A549 (cell line): ENCODE results near the gene PCYT1A. TPM values are rescaled to one million over a fixed set of nuclear protein-coding genes. Genes with fewer than 3 reads are reported as not detected.

ENCODE experiments used
- ATAC-seq, 2 experiments: fragments of 200-7000 bp in 1 of 2; fragments of >200 bp in 1 of 2; cut with Nextera tagmentation in 1 of 2; cut with Tn5 transposase in 1 of 2; 3 replicates each; pipeline versions ENCODE4 v1.8.0 to v1.9.1; 2018 to 2020; ENCODE audit warnings: mild to moderate bottlenecking in 1 of 2, moderate library complexity in 1 of 2
- CTCF ChIA-PET: fragments of 300-600 bp; sonication (Branson Sonifier 250); formaldehyde crosslinking; extraction: SDS; loops from one replicate; lab custom pipeline; 2021; ENCODE audit warnings: antibody characterized with exemption, inconsistent platforms; lab: Yijun Ruan, JAX
- POLR2A ChIA-PET: fragments of 350-600 bp; formaldehyde crosslinking; extraction: SDS; loops from one replicate; lab custom pipeline; 2021; ENCODE audit warnings: antibody characterized with exemption, inconsistent platforms; lab: Yijun Ruan, JAX
- DNase-seq, 2 experiments: peaks; one replicate each; pipeline versions ENCODE4 v3.0.0 to v3.0.0-alpha.2; 2011 to 2016; ENCODE audit warnings: low read depth in 1 of 2, low spot score in 1 of 2
- FAIRE-seq: peaks from 2 replicates; lab custom pipeline; 2011; peaks lifted over from hg19 to GRCh38; lab: Jason Lieb, UNC
- H3K27ac ChIP-seq, 2 experiments: fragments of >200 bp; sonication (Bioruptor Twin); formaldehyde crosslinking; 3 replicates each; pipeline ENCODE4 v1.5.1; 2016 to 2017
- H3K4me1 ChIP-seq: fragments of >200 bp; sonication (Bioruptor Twin); formaldehyde crosslinking; 3 replicates; pipeline ENCODE4 v1.6.1; 2016
- H3K4me2 ChIP-seq: fragments of >200 bp; sonication (Bioruptor Twin); formaldehyde crosslinking; 3 replicates; pipeline ENCODE4 v1.6.1; 2016
- H3K4me3 ChIP-seq: fragments of >200 bp; sonication (Bioruptor Twin); formaldehyde crosslinking; 3 replicates; pipeline ENCODE4 v1.5.1; 2016
- H3K9me3 ChIP-seq: fragments of >200 bp; sonication (Bioruptor Twin); formaldehyde crosslinking; 3 replicates; pipeline ENCODE4 v1.6.1; 2016
- ATOH8 ChIP-seq: fragments of 250-450 bp; sonication (Bioruptor Pico); IDR thresholded peaks from 2 replicates; pipeline ENCODE4 v1.5.0; 2020; ENCODE audit warnings: low read depth, mild to moderate bottlenecking, moderate library complexity
- CBX2 ChIP-seq: fragments of 200-600 bp; sonication (generic); IDR thresholded peaks from 2 replicates; pipeline ENCODE4 v1.6.1; 2016; ENCODE audit warnings: low read depth, mild to moderate bottlenecking, borderline replicate concordance
- CHD2 ChIP-seq: fragments of 150-350 bp; IDR thresholded peaks from 2 replicates; pipeline ENCODE4 v1.6.1; 2014; ENCODE audit warnings: low read length; ENCODE audit not compliant: partially characterized antibody
- CHD4 ChIP-seq: fragments of 200-600 bp; sonication (generic); IDR thresholded peaks from 2 replicates; pipeline ENCODE4 v1.6.1; 2016; ENCODE audit warnings: antibody characterized with exemption, mild to moderate bottlenecking, borderline replicate concordance
- E2F6 ChIP-seq: IDR thresholded peaks from 2 replicates; pipeline ENCODE4 v1.6.1; 2012; ENCODE audit warnings: low read depth, borderline replicate concordance
- EHF ChIP-seq: fragments of 250-450 bp; sonication (Bioruptor Pico); IDR thresholded peaks from 2 replicates; pipeline ENCODE4 v1.5.0; 2020; ENCODE audit warnings: mild to moderate bottlenecking
- ELK1 ChIP-seq: fragments of 150-350 bp; IDR thresholded peaks from 2 replicates; pipeline ENCODE4 v1.6.1; 2014; ENCODE audit warnings: low read depth, mild to moderate bottlenecking, low read length
- EP300 ChIP-seq, 2 experiments: fragments of >200 bp; sonication (Bioruptor Twin); formaldehyde crosslinking; IDR thresholded peaks; 2 replicates in 1 of 2; 3 replicates in 1 of 2; pipeline ENCODE4 v1.6.1; 2016 to 2017
- ESRRA ChIP-seq: fragments of 150-350 bp; IDR thresholded peaks from 2 replicates; pipeline ENCODE4 v1.6.1; 2014; ENCODE audit warnings: mild to moderate bottlenecking, low read length, borderline replicate concordance
- FOSB ChIP-seq: fragments of 250-450 bp; sonication (Bioruptor Pico); IDR thresholded peaks from 2 replicates; pipeline ENCODE4 v1.5.0; 2020; ENCODE audit warnings: mild to moderate bottlenecking, moderate library complexity
- FOSL2 ChIP-seq, 2 experiments: fragments of 450-650 bp in 1 of 2; fragments of >200 bp in 1 of 2; sonication (Bioruptor Twin) in 1 of 2; formaldehyde crosslinking; IDR thresholded peaks; 2 replicates each; pipeline versions ENCODE4 v1.5.0 to v1.6.1; 2016 to 2020; ENCODE audit warnings: mild to moderate bottlenecking in 1 of 2, moderate library complexity in 1 of 2
- FOXS1 ChIP-seq: fragments of 250-450 bp; sonication (Bioruptor Pico); IDR thresholded peaks from 2 replicates; pipeline ENCODE4 v1.5.0; 2020; ENCODE audit warnings: mild to moderate bottlenecking, moderate library complexity
- GATA3 ChIP-seq: IDR thresholded peaks from 2 replicates; pipeline ENCODE4 v1.6.1; 2012; ENCODE audit warnings: borderline replicate concordance
- HDAC2 ChIP-seq: fragments of 200-600 bp; sonication (generic); IDR thresholded peaks from 2 replicates; pipeline ENCODE4 v1.6.1; 2016
- HOXB5 ChIP-seq: fragments of 250-450 bp; sonication (Bioruptor Pico); IDR thresholded peaks from 2 replicates; pipeline ENCODE4 v1.5.0; 2020; ENCODE audit warnings: mild to moderate bottlenecking, moderate library complexity
- JUN ChIP-seq, 2 experiments: fragments of >200 bp; sonication (Bioruptor Twin); formaldehyde crosslinking; IDR thresholded peaks; 2 replicates in 1 of 2; 3 replicates in 1 of 2; pipeline ENCODE4 v1.6.1; 2016 to 2017
- JUNB ChIP-seq: fragments of >200 bp; sonication (Bioruptor Twin); formaldehyde crosslinking; IDR thresholded peaks from 2 replicates; pipeline ENCODE4 v1.6.1; 2016
- KDM5A ChIP-seq: fragments of 200-600 bp; sonication (generic); IDR thresholded peaks from 2 replicates; pipeline ENCODE4 v1.6.1; 2016; ENCODE audit warnings: antibody characterized with exemption, mild to moderate bottlenecking
- MAFK ChIP-seq: fragments of 450-650 bp; IDR thresholded peaks from 2 replicates; pipeline ENCODE4 v1.6.1; 2014; ENCODE audit not compliant: partially characterized antibody
- MAX ChIP-seq: IDR thresholded peaks from 2 replicates; pipeline ENCODE4 v1.6.1; 2012
- MYC ChIP-seq: IDR thresholded peaks from 2 replicates; pipeline ENCODE4 v1.6.1; 2012; ENCODE audit warnings: mild to moderate bottlenecking, inconsistent platforms, low read length, improper control_type of control experiment, borderline replicate concordance
- PBX3 ChIP-seq: IDR thresholded peaks from 2 replicates; pipeline ENCODE4 v1.6.1; 2012
- POLR2A ChIP-seq: IDR thresholded peaks from 2 replicates; pipeline ENCODE4 v1.6.1; 2012; ENCODE audit warnings: mild to moderate bottlenecking, low read length
- RAD21 ChIP-seq, 2 experiments: fragments of >200 bp in 1 of 2; sonication (Bioruptor Twin) in 1 of 2; formaldehyde crosslinking in 1 of 2; IDR thresholded peaks in 1 of 2; conservative IDR thresholded peaks in 1 of 2; 2 replicates in 1 of 2; 3 replicates in 1 of 2; pipeline ENCODE4 v1.6.1; 2012 to 2018; ENCODE audit warnings: inconsistent platforms in 1 of 2
- RARB ChIP-seq: fragments of 250-450 bp; sonication (Bioruptor Pico); IDR thresholded peaks from 2 replicates; pipeline ENCODE4 v1.8.0; 2021; ENCODE audit warnings: mild to moderate bottlenecking, moderate library complexity
- RCOR1 ChIP-seq: fragments of 150-350 bp; IDR thresholded peaks from 2 replicates; pipeline ENCODE4 v1.6.1; 2014; ENCODE audit warnings: antibody characterized with exemption, low read length, low read depth
- REST ChIP-seq: fragments of 200-600 bp; sonication (generic); IDR thresholded peaks from 2 replicates; pipeline ENCODE4 v1.6.1; 2016; ENCODE audit warnings: antibody characterized with exemption, mild to moderate bottlenecking, moderate library complexity
- RNF2 ChIP-seq: fragments of 200-600 bp; sonication (generic); IDR thresholded peaks from 2 replicates; pipeline ENCODE4 v1.6.1; 2016; ENCODE audit warnings: low read depth, mild to moderate bottlenecking, antibody characterized with exemption, moderate library complexity, borderline replicate concordance
- SREBF2 ChIP-seq: fragments of 450-650 bp; IDR thresholded peaks from 2 replicates; pipeline ENCODE4 v1.6.1; 2014; ENCODE audit warnings: mild to moderate bottlenecking, moderate library complexity
- TFCP2L1 ChIP-seq: fragments of 250-450 bp; sonication (Bioruptor Pico); IDR thresholded peaks from 2 replicates; pipeline ENCODE4 v1.5.0; 2021; ENCODE audit warnings: mild to moderate bottlenecking
- TP53 ChIP-seq: fragments of 250-450 bp; sonication (Bioruptor Pico); IDR thresholded peaks from 2 replicates; pipeline ENCODE4 v1.5.0; 2021; ENCODE audit warnings: mild to moderate bottlenecking, moderate library complexity
- USF2 ChIP-seq: fragments of 450-650 bp; IDR thresholded peaks from 2 replicates; pipeline ENCODE4 v1.6.1; 2014; ENCODE audit warnings: antibody characterized with exemption
- ZSCAN20 ChIP-seq: fragments of 250-450 bp; sonication (Bioruptor Pico); IDR thresholded peaks from 2 replicates; pipeline ENCODE4 v1.8.0; 2022; ENCODE audit warnings: mild to moderate bottlenecking, moderate library complexity
- WGBS: methylation state at CpG from one replicate; pipeline ENCODE4 v1.1.6; 2017; ENCODE audit errors: missing lambda C conversion rate; 5-methylcytosine and 5-hydroxymethylcytosine counted together
- polyA plus RNA-seq, 4 experiments: library from polyadenylated mRNA; depleted of rRNA in 3 of 4; stranded (reverse); fragments of >200 nt; fragmentation: RNase III in 1 of 4; extraction: RNeasy Plus Mini Kit Qiagen cat#74134 plus additional on column Dnase treatment in 1 of 4; gene quantifications; 2 replicates in 3 of 4; 3 replicates in 1 of 4; pipeline ENCODE4 v1.2.3, GENCODE V29; 2011 to 2017

The PCYT1A gene
- polyA plus RNA-seq, 2 of the 4 experiments (the other 2 are of a cell fraction) = 41.9 to 45.4 TPM

- Histone ChIP-seq H3K4me3 (peak within 1 kb of the TSS; percentile 54), H3K4me2 (peak within 1 kb of the TSS; percentile 77), H3K27ac (peak within 1 kb of the TSS; percentile 79 to 96), H3K4me1 (peaks cover 5% of the 10 kb centered on the region; the same call in 1 of the 3 replicates), H3K9me3 (no peaks in the 10 kb centered on the region)
- DNase-seq = peak; percentile 83 to 88
- CTCF ChIA-PET = interaction anchor here (0.6 to 0.9 kb wide), 2 partner anchors 9 to 563 kb away, joined by 3 read pairs; no protein-coding TSS in a partner anchor
- ATAC-seq = peak; percentile 93 to 94
- POLR2A ChIA-PET = interaction anchor here (0.6 to 1.2 kb wide), 8 partner anchors 8 to 186 kb away, joined by 3 to 12 read pairs (median 3); partner anchors contain the start of genes PCYT1A, RNF168, TM4SF19 and UBXN7
- 0% methylated on average over 2 of the region's 92 CpGs for WGBS
- FAIRE-seq = no peak
- TF ChIP-seq EP300 (IDR thresholded peaks at IDR 0.05) (no peak), USF2 (no peak), FOSL2 (IDR thresholded peaks at IDR 0.05) (no peak), FOSL2 (CRISPR knock-in tag; IDR thresholded peaks at IDR 0.05) (no peak), CBX2 (no peak), ELK1 (no peak), ATOH8 (CRISPR knock-in tag) (no peak), EHF (CRISPR knock-in tag) (no peak), POLR2A (peak; percentile 68), SREBF2 (no peak), CHD4 (no peak), TFCP2L1 (no peak), TP53 (CRISPR knock-in tag) (no peak), JUN (IDR thresholded peaks at IDR 0.05) (peak in 1 of 2 experiments; percentile 78; a peak in 4 of 5 replicates), FOSB (CRISPR knock-in tag) (no peak), REST (no peak), CHD2 (no peak), ZSCAN20 (CRISPR knock-in tag) (no peak), RAD21 (conservative IDR thresholded peaks at IDR 0.05 in 1 of 2, IDR thresholded peaks at IDR 0.05 in 1 of 2) (0 out of 5 replicates have a peak, but pooled peaks of 1 of the 2 experiments have one; percentile 1), HDAC2 (no peak), MAX (peak; percentile 60), ESRRA (no peak), FOXS1 (CRISPR knock-in tag) (no peak), RARB (CRISPR knock-in tag) (no peak), HOXB5 (no peak), RCOR1 (no peak), JUNB (no peak), KDM5A (no peak), PBX3 (no peak), MAFK (no peak), GATA3 (no peak), E2F6 (peak; percentile 87), MYC (no peak), RNF2 (no peak)
Observed at GRCh38 chr3:196317687-196318467, 30.4 kb upstream of the PCYT1A start, which contains the start of gene DYNLT2B. TSS of gene DYNLT2B (minus strand) at chr3:196318240. CDS start at chr3:196318152, 88 bp downstream.
